Ascending aorta (tissue), 2 donors: ENCODE results near the gene VWF. TPM values are rescaled to one million over a fixed set of nuclear protein-coding genes. Genes with fewer than 3 reads are reported as not detected.
A peak's percentile ranks its signal among the peaks of the same experiment; 100 is the strongest.

Experiments used
- DNase-seq, 2 donors: peaks; one replicate each; pipeline ENCODE4 v3.0.0-alpha.2; 2019; ENCODE audit warnings: low spot score in 2 of 2
- H3K27ac ChIP-seq, 2 donors: fragments of 200-600 bp; sonication (generic); one replicate each; pipeline ENCODE4 v1.5.1; 2016 to 2017; ENCODE audit warnings: mild to moderate bottlenecking in 1 of 2
- H3K27me3 ChIP-seq: fragments of 200-600 bp; sonication (generic); one replicate; pipeline ENCODE4 v1.5.1; 2017
- H3K36me3 ChIP-seq, 2 donors: fragments of 200-600 bp; sonication (generic); one replicate each; pipeline ENCODE4 v1.5.1; 2016
- H3K4me1 ChIP-seq, 2 donors: fragments of 200-600 bp; sonication (generic); one replicate each; pipeline ENCODE4 v1.5.1; 2016 to 2017; ENCODE audit warnings: mild to moderate bottlenecking in 1 of 2
- H3K4me3 ChIP-seq, 2 donors: fragments of 200-600 bp; sonication (generic); one replicate each; pipeline ENCODE4 v1.5.1; 2016 to 2017; ENCODE audit warnings: mild to moderate bottlenecking in 1 of 2
- H3K9me3 ChIP-seq, 2 donors: fragments of 200-600 bp; sonication (generic); one replicate each; pipeline ENCODE4 v1.5.1; 2016
- intact Hi-C: fragments of 100-400 bp; cut with DNase I; formaldehyde crosslinking; loops from one replicate; pipeline ENCODE4 v1.15.1; 2023
- total RNA-seq: library from RNA; depleted of rRNA; stranded (reverse); fragments of >200 nt; gene quantifications from one replicate; pipeline ENCODE4 v1.1.0, GENCODE V29; 2016
- TF ChIP-seq, protein P1 (sequence below), 3 experiments: fragments of 200-600 bp in 2 of 3; fragments of 450-650 bp in 1 of 3; sonication (generic) in 2 of 3; IDR thresholded peaks; one replicate each; pipeline ENCODE4 v1.5.1; 2016 to 2019; ENCODE audit warnings: antibody characterized with exemption in 3 of 3, mild to moderate bottlenecking in 1 of 3, moderate library complexity in 1 of 3

VWF gene
- total RNA-seq, 1 donor from 2014 or later = 1,026 TPM

- no peaks in the 10 kb centered on the region for H3K27me3 ChIP-seq
- H3K9me3 ChIP-seq = no peaks in the 10 kb centered on the region
- no peaks in the 10 kb centered on the region for H3K4me1 ChIP-seq
- intact Hi-C loops = no loop called here
- H3K27ac ChIP-seq = no peak overlapping the region
- DNase-seq = no peak
- no peaks in the 10 kb centered on the region for H3K36me3 ChIP-seq
- TF ChIP-seq, protein P1, sequence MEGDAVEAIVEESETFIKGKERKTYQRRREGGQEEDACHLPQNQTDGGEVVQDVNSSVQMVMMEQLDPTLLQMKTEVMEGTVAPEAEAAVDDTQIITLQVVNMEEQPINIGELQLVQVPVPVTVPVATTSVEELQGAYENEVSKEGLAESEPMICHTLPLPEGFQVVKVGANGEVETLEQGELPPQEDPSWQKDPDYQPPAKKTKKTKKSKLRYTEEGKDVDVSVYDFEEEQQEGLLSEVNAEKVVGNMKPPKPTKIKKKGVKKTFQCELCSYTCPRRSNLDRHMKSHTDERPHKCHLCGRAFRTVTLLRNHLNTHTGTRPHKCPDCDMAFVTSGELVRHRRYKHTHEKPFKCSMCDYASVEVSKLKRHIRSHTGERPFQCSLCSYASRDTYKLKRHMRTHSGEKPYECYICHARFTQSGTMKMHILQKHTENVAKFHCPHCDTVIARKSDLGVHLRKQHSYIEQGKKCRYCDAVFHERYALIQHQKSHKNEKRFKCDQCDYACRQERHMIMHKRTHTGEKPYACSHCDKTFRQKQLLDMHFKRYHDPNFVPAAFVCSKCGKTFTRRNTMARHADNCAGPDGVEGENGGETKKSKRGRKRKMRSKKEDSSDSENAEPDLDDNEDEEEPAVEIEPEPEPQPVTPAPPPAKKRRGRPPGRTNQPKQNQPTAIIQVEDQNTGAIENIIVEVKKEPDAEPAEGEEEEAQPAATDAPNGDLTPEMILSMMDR (IDR thresholded peaks at IDR 0.05) = no peak
- no peak overlapping the region for H3K4me3 ChIP-seq
Measured at GRCh38 chr12:5997260-5997659, 127.2 kb downstream of the VWF start.

- no peak for DNase-seq
- intact Hi-C loops = no loop called here
- Histone ChIP-seq H3K36me3 (no peaks in the 10 kb centered on the region), H3K27me3 (no peaks in the 10 kb centered on the region), H3K4me3 (no peak overlapping the region), H3K27ac (no peak overlapping the region), H3K9me3 (no peaks in the 10 kb centered on the region), H3K4me1 (no peaks in the 10 kb centered on the region)
- TF ChIP-seq, protein P1 (IDR thresholded peaks at IDR 0.05) = no peak
Measured at GRCh38 chr12:5996459-5996858, 128.0 kb downstream of the VWF start.

GRCh38 chr12:5989621-5990020 lies 134.8 kb downstream of the VWF start:
- DNase-seq = no peak
- TF ChIP-seq, protein P1 (IDR thresholded peaks at IDR 0.05) = no peak
- intact Hi-C loops = loop anchor here (2.0 kb wide), 1 partner anchor 295 kb away; no protein-coding TSS in a partner anchor

GRCh38 chr12:5988659-5989116 lies 135.8 kb downstream of the VWF start:
- no peaks in the 10 kb centered on the region for H3K9me3 ChIP-seq
- no peak overlapping the region for H3K4me3 ChIP-seq
- no peaks in the 10 kb centered on the region for H3K4me1 ChIP-seq
- TF ChIP-seq, protein P1 (IDR thresholded peaks at IDR 0.05) = peak; percentile 90 to 99 (median 97)
- intact Hi-C loops = loop anchor here (1.0 to 2.0 kb wide), 2 partner anchors 52 to 296 kb away; no protein-coding TSS in a partner anchor
- no peak overlapping the region for H3K27ac ChIP-seq
- peak in 1 of 2 donors; percentile 83 for DNase-seq
- no peaks in the 10 kb centered on the region for H3K36me3 ChIP-seq
- no peaks in the 10 kb centered on the region for H3K27me3 ChIP-seq

More at GRCh38 chr12:5989621-5990020, 134.8 kb downstream of the VWF start:
- no peak overlapping the region for H3K4me3 ChIP-seq
- no peaks in the 10 kb centered on the region for H3K9me3 ChIP-seq
- H3K27me3 ChIP-seq = no peaks in the 10 kb centered on the region
- H3K27ac ChIP-seq = no peak overlapping the region
- no peaks in the 10 kb centered on the region for H3K36me3 ChIP-seq
- no peaks in the 10 kb centered on the region for H3K4me1 ChIP-seq

- Histone ChIP-seq H3K4me1 (no peaks in the 10 kb centered on the region), H3K9me3 (no peaks in the 10 kb centered on the region), H3K27ac (no peak overlapping the region), H3K4me3 (no peak overlapping the region), H3K36me3 (no peaks in the 10 kb centered on the region), H3K27me3 (no peaks in the 10 kb centered on the region)
- DNase-seq = no peak
- TF ChIP-seq, protein P1 (IDR thresholded peaks at IDR 0.05) = no peak
- intact Hi-C loops = loop anchor here (1.0 to 2.0 kb wide), 2 partner anchors 52 to 297 kb away; no protein-coding TSS in a partner anchor
Measured at GRCh38 chr12:5988088-5988487, 136.4 kb downstream of the VWF start.

- H3K9me3 ChIP-seq = no peaks in the 10 kb centered on the region
- H3K27ac ChIP-seq = no peak overlapping the region
- H3K4me1 ChIP-seq = no peaks in the 10 kb centered on the region
- TF ChIP-seq, protein P1 (IDR thresholded peaks at IDR 0.05) = no peak
- no peaks in the 10 kb centered on the region for H3K36me3 ChIP-seq
- no peak for DNase-seq
- no peaks in the 10 kb centered on the region for H3K27me3 ChIP-seq
- no peak overlapping the region for H3K4me3 ChIP-seq
- intact Hi-C loops = no loop called here
Measured at GRCh38 chr12:5987573-5987972, 136.9 kb downstream of the VWF start.
